Endothelial cell of umbilical vein (primary cell): Measurements from ENCODE around the gene CAPN15. TPM values are rescaled to one million over a fixed set of nuclear protein-coding genes. Genes with fewer than 3 reads are reported as not detected.

Experiments
- BruUV-seq: library from RNA; stranded (reverse); fragments of 400-500 nt; replicated peaks from 2 replicates; lab custom pipeline; 2021; lab: Mats Ljungman, UMichigan
- CTCF ChIA-PET: fragments of 300-600, 350-600 bp; sonication (Branson Sonifier 250); formaldehyde crosslinking; loops from one replicate; lab custom pipeline; 2021; ENCODE audit warnings: antibody characterized with exemption, inconsistent platforms; lab: Charles Lee
- POLR2A ChIA-PET: fragments of 300-600, 350-600 bp; sonication (Branson Sonifier 250); formaldehyde crosslinking; loops from one replicate; lab custom pipeline; 2021; ENCODE audit warnings: antibody characterized with exemption, inconsistent platforms; lab: Charles Lee
- DNase-seq: peaks from one replicate; pipeline ENCODE4 v3.0.0-alpha.2; 2011; ENCODE audit warnings: low read depth, low spot score
- FAIRE-seq: peaks from 2 replicates; lab custom pipeline; 2011; peaks lifted over from hg19 to GRCh38; lab: Jason Lieb, UNC
- H2AFZ ChIP-seq: 2 replicates; pipeline ENCODE4 v1.6.0; 2012; ENCODE audit warnings: low read depth, low read length, control low read depth, inconsistent platforms
- H3K27ac ChIP-seq: 2 replicates; pipeline ENCODE4 v1.5.1; 2011; ENCODE audit warnings: low read depth, mild to moderate bottlenecking, control low read depth, low read length, moderate library complexity; ENCODE audit not compliant: insufficient read depth
- H3K27me3 ChIP-seq, 2 experiments: 2 replicates each; pipeline versions ENCODE4 v1.6.0 to v1.6.1; 2011; ENCODE audit warnings: low read length in 2 of 2, mixed read lengths in 1 of 2; ENCODE audit not compliant: control insufficient read depth in 2 of 2, insufficient read depth in 2 of 2
- H3K36me3 ChIP-seq, 2 experiments: 2 replicates in 1 of 2; 3 replicates in 1 of 2; pipeline ENCODE4 v1.5.1; 2011; ENCODE audit warnings: low read length in 2 of 2, mild to moderate bottlenecking in 1 of 2, moderate library complexity in 1 of 2; ENCODE audit not compliant: control insufficient read depth in 2 of 2, insufficient read depth in 2 of 2; ENCODE audit errors: extremely low read depth in 1 of 2
- H3K4me1 ChIP-seq: 3 replicates; pipeline ENCODE4 v1.5.1; 2011; ENCODE audit warnings: mild to moderate bottlenecking, low read length; ENCODE audit not compliant: control insufficient read depth, insufficient read depth; ENCODE audit errors: extremely low read depth
- H3K4me2 ChIP-seq: 2 replicates; pipeline ENCODE4 v1.6.1; 2011; ENCODE audit warnings: low read length, control low read depth, mixed read lengths; ENCODE audit not compliant: insufficient read depth
- H3K4me3 ChIP-seq, 3 experiments: fragments of 200-600 bp in 1 of 3; sonication (generic), shearing (Covaris generic) in 1 of 3; replicated peaks in 1 of 3; 2 replicates each; pipeline ENCODE4 v1.5.1; 2011 to 2016; ENCODE audit warnings: control low read depth in 3 of 3, low read length in 3 of 3, mild to moderate bottlenecking in 2 of 3, inconsistent platforms in 1 of 3, low read depth in 1 of 3, moderate library complexity in 1 of 3; ENCODE audit not compliant: insufficient read depth in 1 of 3
- H3K79me2 ChIP-seq: 2 replicates; pipeline ENCODE4 v1.6.0; 2012; ENCODE audit warnings: low read length, inconsistent platforms; ENCODE audit not compliant: control insufficient read depth, insufficient read depth
- H3K9ac ChIP-seq: replicated peaks from 2 replicates; pipeline ENCODE3; 2011; ENCODE audit warnings: low read length, control low read depth; ENCODE audit not compliant: insufficient read depth; ENCODE audit errors: extremely low read depth
- H3K9me1 ChIP-seq: replicated peaks from 3 replicates; pipeline ENCODE4 v1.6.0; 2011; ENCODE audit warnings: mild to moderate bottlenecking, low read length; ENCODE audit not compliant: control insufficient read depth, insufficient read depth; ENCODE audit errors: extremely low read depth
- H3K9me3 ChIP-seq: replicated peaks from 2 replicates; pipeline ENCODE4 v1.5.1; 2012; ENCODE audit warnings: low read length, inconsistent platforms; ENCODE audit not compliant: control insufficient read depth, insufficient read depth
- H4K20me1 ChIP-seq: replicated peaks from 2 replicates; pipeline ENCODE3; 2011; ENCODE audit warnings: mild to moderate bottlenecking, low read length; ENCODE audit not compliant: control insufficient read depth, insufficient read depth; ENCODE audit errors: extremely low read depth
- FOS ChIP-seq: IDR thresholded peaks from 2 replicates; pipeline ENCODE4 v1.6.1; 2011; ENCODE audit warnings: mild to moderate bottlenecking, low read length, moderate library complexity, borderline replicate concordance; ENCODE audit not compliant: insufficient read depth
- GATA2 ChIP-seq: IDR thresholded peaks from 2 replicates; pipeline ENCODE4 v1.7.0; 2011; ENCODE audit warnings: low read depth, mild to moderate bottlenecking, moderate library complexity, mixed read lengths, low read length; ENCODE audit not compliant: insufficient read length, insufficient read depth
- MYC ChIP-seq: IDR thresholded peaks from one replicate; pipeline ENCODE4 v1.6.1; 2011; ENCODE audit warnings: mild to moderate bottlenecking, low read depth, low read length
- dilution Hi-C: fragments of 300-500 bp; cut with MboI; formaldehyde crosslinking; loops from one replicate; pipeline ENCODE4 v1.15.0; 2019; ENCODE audit warnings: low sequenced_read_pairs; ENCODE audit not compliant: extremely low pct_ligation_motif_present
- intact Hi-C: fragments of 100-400 bp; cut with micrococcal nuclease; formaldehyde crosslinking; loops from one replicate; pipeline ENCODE4 v1.10.0; 2022
- polyA plus RNA-seq, 4 experiments: library from polyadenylated mRNA; depleted of rRNA in 3 of 4; stranded (reverse) in 3 of 4; unstranded in 1 of 4; fragments of >200 nt; gene quantifications; 2 replicates each; pipeline versions ENCODE4 v1.2.1 to v1.2.3, GENCODE V29; 2011 to 2012; ENCODE audit warnings: missing spikeins in 1 of 4
- total RNA-seq: library from RNA; stranded (reverse); gene quantifications from 2 replicates; pipeline ENCODE4 v1.2.3, GENCODE V29; 2021

Gene CAPN15
- total and polyA plus RNA-seq, 2 donors (not counting 3 experiments of a cell fraction or from before 2014, with no cell fraction given), result 33.9 to 65.0 TPM

- dilution Hi-C loops (no loop called here), intact Hi-C loops (no loop called here)
- H2AFZ ChIP-seq, result no peak overlapping the region
- POLR2A ChIA-PET, result no interaction called here
- H3K79me2 ChIP-seq, result no peaks in the 10 kb centered on the region
- H3K27me3 ChIP-seq, result no peaks in the 10 kb centered on the region
- DNase-seq (no peak), FAIRE-seq (no peak)
- no peak overlapping the region for H3K27ac ChIP-seq
- H3K4me3 ChIP-seq, result no peak overlapping the region
- no peak for TF ChIP-seq GATA2
- TF ChIP-seq FOS, result no peak
- H4K20me1 ChIP-seq, result no peaks in the 10 kb centered on the region
- H3K4me2 ChIP-seq, result no peak overlapping the region
- H3K36me3 ChIP-seq, result no peaks in the 10 kb centered on the region
- CTCF ChIA-PET, result interaction anchor here (1.4 to 1.6 kb wide), 2 partner anchors 9 to 56 kb away, joined by 4 read pairs; partner anchors contain the start of gene METTL26
- H3K9ac ChIP-seq, result no peak overlapping the region
- no TSS peak for BruUV-seq
- no peaks in the 10 kb centered on the region for H3K9me3 ChIP-seq
- peaks cover 2% of the 10 kb centered on the region for H3K4me1 ChIP-seq
- H3K9me1 ChIP-seq, result no peaks in the 10 kb centered on the region
Measured at GRCh38 chr16:580946-581498, 53.5 kb downstream of the CAPN15 start.

GRCh38 chr16:582218-582613, 54.7 kb downstream of the CAPN15 start:
- ChIA-PET CTCF (no interaction called here), POLR2A (no interaction called here)
- no peak for FAIRE-seq
- no peak overlapping the region for H3K4me2 ChIP-seq
- H3K79me2 ChIP-seq, result no peaks in the 10 kb centered on the region
- no peak for TF ChIP-seq MYC
- no peak overlapping the region for H2AFZ ChIP-seq
- no peak for DNase-seq
- no peak overlapping the region for H3K9ac ChIP-seq
- H3K27me3 ChIP-seq, result no peaks in the 10 kb centered on the region
- intact Hi-C loops, result no loop called here
- H4K20me1 ChIP-seq, result no peaks in the 10 kb centered on the region
- H3K9me1 ChIP-seq, result no peaks in the 10 kb centered on the region
- no peaks in the 10 kb centered on the region for H3K9me3 ChIP-seq
- no TSS peak for BruUV-seq
- dilution Hi-C loops, result no loop called here
- H3K36me3 ChIP-seq, result no peaks in the 10 kb centered on the region
- no peak overlapping the region for H3K27ac ChIP-seq
- H3K4me3 ChIP-seq, result no peak overlapping the region
- H3K4me1 ChIP-seq, result no peaks in the 10 kb centered on the region
